HG02970 (cell line): ENCODE results near the gene TGIF2.
"Not testable (repeated sequence)": the region's sequence is repeated elsewhere in the genome, so short reads cannot be mapped to it uniquely, and the experiment has no call there.

Source experiments
- ATAC-seq: cut with Tn5 transposase; IDR thresholded peaks from one replicate; pipeline ENCODE4 v1.9.1; 2021; ENCODE audit warnings: mild to moderate bottlenecking, moderate library complexity, moderate number of reproducible peaks; ENCODE audit not compliant: unreplicated experiment, low FRiP score

The TGIF2 gene

GRCh38 chr20:36546111-36546736, 27.2 kb upstream of the TGIF2 start:
- no peak for ATAC-seq

- ATAC-seq, result no peak
Measured at GRCh38 chr20:36547186-36548005, 26.0 kb upstream of the TGIF2 start.

GRCh38 chr20:36548006-36548315, 25.4 kb upstream of the TGIF2 start:
- no peak for ATAC-seq

- no peak for ATAC-seq
Measured at GRCh38 chr20:36548704-36549627, 24.4 kb upstream of the TGIF2 start.

- no peak for ATAC-seq
Measured at GRCh38 chr20:36549628-36549941, 23.8 kb upstream of the TGIF2 start.

- no peak for ATAC-seq
Measured at GRCh38 chr20:36549942-36550789, 23.2 kb upstream of the TGIF2 start.

GRCh38 chr20:36550790-36551299, 22.6 kb upstream of the TGIF2 start:
- no peak for ATAC-seq

- no peak for ATAC-seq
Measured at GRCh38 chr20:36555248-36555647, 18.1 kb upstream of the TGIF2 start.

- ATAC-seq, result no peak
Measured at GRCh38 chr20:36562724-36563123, 10.7 kb upstream of the TGIF2 start.

GRCh38 chr20:36563374-36563773, 10.0 kb upstream of the TGIF2 start:
- ATAC-seq, result no peak

GRCh38 chr20:36564078-36564725, 9.2 kb upstream of the TGIF2 start:
- ATAC-seq, result not testable (repeated sequence)

GRCh38 chr20:36564726-36565121, 8.7 kb upstream of the TGIF2 start:
- not testable (repeated sequence) for ATAC-seq

GRCh38 chr20:36565520-36565919, 7.9 kb upstream of the TGIF2 start:
- no peak for ATAC-seq

GRCh38 chr20:36569847-36570429, 3.5 kb upstream of the TGIF2 start:
- ATAC-seq, result no peak

GRCh38 chr20:36571564-36572504, 1.6 kb upstream of the TGIF2 start:
- ATAC-seq, result no peak

GRCh38 chr20:36572701-36573102, 695 bp upstream of the TGIF2 start:
- ATAC-seq, result no peak

GRCh38 chr20:36573798-36574365, 485 bp downstream of the TGIF2 start:
- ATAC-seq, result no peak
